DOHH2 (cell line): Measurements from ENCODE around the gene GRIPAP1.

Source experiments
- CTCF ChIP-seq: fragments of 200-600 bp; sonication (generic); IDR thresholded peaks from one replicate; pipeline ENCODE4 v1.5.1; 2014; ENCODE audit warnings: antibody characterized with exemption, mild to moderate bottlenecking, low read depth, low read length; ENCODE audit not compliant: poor library complexity, severe bottlenecking
- EZH2phosphoT487 ChIP-seq: fragments of 200-600 bp; sonication (generic); IDR thresholded peaks from 2 replicates; pipeline ENCODE4 v1.6.1; 2017; ENCODE audit warnings: borderline replicate concordance, mild to moderate bottlenecking, antibody characterized with exemption, low read length, moderate library complexity, mixed read lengths

GRCh38 chrX:48971249-48972219 is 30.5 kb downstream of the GRIPAP1 start, which contains the start of gene KCND1:
- TF ChIP-seq CTCF (no peak), EZH2phosphoT487 (no peak)
